HG03342 (cell line): ENCODE results near the gene ENTPD5.
A peak's percentile ranks its signal among the peaks of the same experiment; 100 is the strongest.

ENCODE experiments used
- ATAC-seq: cut with Tn5 transposase; IDR thresholded peaks from one replicate; pipeline ENCODE4 v1.9.1; 2021; ENCODE audit warnings: mild to moderate bottlenecking, moderate library complexity; ENCODE audit not compliant: unreplicated experiment

ENTPD5 gene, protein sequence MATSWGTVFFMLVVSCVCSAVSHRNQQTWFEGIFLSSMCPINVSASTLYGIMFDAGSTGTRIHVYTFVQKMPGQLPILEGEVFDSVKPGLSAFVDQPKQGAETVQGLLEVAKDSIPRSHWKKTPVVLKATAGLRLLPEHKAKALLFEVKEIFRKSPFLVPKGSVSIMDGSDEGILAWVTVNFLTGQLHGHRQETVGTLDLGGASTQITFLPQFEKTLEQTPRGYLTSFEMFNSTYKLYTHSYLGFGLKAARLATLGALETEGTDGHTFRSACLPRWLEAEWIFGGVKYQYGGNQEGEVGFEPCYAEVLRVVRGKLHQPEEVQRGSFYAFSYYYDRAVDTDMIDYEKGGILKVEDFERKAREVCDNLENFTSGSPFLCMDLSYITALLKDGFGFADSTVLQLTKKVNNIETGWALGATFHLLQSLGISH

DNA sequence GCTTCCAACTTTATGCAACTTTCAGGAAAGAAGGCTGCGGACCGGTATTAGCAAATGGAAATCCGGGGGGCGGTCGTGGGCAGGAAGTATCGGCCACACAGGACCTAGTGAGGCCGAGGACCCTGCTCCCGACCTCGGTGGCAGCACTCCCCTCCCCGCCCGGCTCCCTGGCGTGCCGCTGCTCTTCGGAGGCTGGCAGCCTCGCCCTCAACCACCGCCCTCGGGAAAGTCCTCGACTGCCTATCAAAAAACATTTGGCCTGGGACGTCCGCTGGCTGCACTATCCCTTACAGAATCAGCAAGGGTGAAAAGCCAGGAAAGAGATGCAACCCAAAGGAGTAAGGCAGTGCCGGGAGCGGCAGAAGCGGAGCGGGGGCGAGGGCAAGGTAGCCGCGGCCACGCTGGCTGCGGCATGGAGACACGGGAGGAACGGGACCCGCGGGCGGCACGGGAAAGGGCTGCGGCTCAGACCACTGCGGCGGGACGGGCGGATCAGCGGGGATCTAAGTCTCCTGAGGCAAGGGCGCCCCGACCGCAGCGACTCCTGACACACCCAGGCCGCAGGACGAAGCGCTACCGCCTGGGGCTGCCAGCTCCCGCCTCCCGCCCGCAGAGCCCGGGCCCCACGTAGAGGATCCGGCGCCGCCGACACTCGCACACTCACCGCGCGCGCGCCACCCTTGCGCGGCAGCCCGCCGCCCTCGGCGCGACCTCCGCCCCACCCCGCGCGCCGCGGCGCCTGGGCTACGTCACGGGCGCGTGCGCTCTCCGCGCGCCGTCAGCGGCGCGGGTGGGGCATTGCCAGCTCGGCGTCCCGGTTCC, at the start of gene ENTPD5, which contains the start of gene BBOF1:
Gene ENTPD5 (minus strand): TSS at position 703 of the 822 bp plus-strand sequence. CDS start 31,186 bp downstream, outside the sequence.
Gene BBOF1 (plus strand): TSS at position 764 of the 822 bp plus-strand sequence. CDS start 130 bp downstream, outside the sequence.
- ATAC-seq = peak; percentile 85

DNA sequence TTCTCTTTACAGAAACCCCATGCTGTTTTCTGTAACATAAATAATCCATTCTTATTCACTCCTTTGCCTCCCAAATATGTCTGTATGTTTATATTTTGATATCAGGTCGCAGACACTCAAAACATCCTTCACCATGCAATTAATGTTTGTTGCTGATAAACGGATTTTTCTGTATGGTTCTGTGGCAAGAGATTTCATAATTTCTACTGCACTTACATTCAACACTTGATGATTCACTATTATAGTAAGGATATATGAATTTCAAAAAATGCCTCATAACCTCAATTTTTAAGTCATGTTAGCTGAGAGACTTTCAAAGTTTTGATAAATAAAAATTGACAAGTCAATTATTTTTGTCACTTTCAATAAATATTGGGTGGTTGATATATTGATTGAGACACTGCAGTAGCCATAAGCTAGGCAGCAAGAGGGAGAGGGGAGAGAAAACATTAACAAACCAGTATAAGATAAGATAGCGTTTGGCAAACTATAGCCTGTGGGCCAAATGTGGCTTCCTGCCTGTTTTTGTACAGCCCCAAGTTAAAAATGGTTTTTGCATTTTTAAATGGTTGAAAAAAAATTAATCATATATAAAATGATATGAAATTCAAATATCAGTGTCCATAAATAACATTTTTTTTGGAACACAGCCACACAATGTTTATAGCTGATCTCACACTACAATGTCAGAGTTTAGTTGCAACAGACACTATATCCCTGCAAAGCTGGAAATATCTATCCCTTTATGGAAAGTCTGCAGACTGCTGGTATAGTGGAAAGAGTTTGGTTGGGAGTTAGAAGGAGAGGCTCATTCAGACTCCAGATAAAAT, 46.9 kb upstream of the ENTPD5 start:
- ATAC-seq = no peak

DNA sequence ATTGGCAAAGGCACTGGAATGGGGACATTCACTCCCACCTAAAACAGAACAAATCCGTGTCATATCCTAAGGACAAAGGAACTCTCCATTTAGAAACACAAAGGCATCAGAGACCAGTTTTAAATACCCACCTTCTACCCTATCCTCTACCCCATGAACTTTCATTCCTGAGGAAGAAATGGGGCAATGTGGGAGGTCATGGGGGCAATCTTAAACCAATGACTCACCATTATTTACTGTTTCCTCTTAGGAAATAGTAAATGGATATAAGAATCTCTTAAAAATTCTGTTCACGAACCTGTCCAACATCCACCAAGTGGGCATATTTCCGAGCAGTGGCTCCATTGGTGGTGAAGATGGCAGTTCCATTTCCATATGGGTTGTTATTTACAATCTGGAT, 45.8 kb upstream of the ENTPD5 start:
- no peak for ATAC-seq

DNA sequence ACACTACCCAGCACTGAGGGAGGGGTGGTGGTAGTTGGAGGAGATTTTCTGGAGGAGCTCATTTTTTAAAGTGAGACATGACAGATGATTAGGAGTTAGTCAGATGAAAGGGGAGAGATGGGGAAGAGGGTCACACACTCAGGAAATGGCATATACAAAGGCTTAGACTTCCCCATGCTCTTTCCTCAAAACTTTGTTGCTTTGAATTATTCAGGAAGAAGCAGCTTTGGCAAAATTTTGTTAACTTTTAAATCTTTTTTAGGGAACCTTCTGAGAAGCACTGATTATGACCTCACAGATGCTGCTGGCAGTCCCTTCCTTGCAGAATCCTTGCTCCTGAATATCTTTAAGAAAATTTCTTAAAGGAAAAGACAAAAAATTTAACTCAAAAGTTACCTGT, 45.3 kb upstream of the ENTPD5 start:
- ATAC-seq = no peak

DNA sequence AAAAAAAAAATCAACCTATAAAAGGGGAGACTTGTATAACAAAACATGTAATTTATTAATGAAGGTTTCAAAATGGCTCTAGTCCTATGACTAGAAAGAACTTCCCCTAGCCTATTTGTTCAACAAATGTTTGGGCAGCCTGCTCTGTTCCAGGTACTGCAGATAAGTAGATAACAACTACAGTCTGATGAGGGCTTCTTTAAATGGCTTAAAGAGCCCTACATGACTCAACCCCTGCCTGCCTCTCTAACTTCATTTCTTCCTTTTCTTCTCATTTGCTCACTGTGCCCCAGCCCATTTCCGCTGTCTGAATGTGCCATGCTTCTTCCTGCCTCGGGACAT, 43.7 kb upstream of the ENTPD5 start:
- no peak for ATAC-seq

DNA sequence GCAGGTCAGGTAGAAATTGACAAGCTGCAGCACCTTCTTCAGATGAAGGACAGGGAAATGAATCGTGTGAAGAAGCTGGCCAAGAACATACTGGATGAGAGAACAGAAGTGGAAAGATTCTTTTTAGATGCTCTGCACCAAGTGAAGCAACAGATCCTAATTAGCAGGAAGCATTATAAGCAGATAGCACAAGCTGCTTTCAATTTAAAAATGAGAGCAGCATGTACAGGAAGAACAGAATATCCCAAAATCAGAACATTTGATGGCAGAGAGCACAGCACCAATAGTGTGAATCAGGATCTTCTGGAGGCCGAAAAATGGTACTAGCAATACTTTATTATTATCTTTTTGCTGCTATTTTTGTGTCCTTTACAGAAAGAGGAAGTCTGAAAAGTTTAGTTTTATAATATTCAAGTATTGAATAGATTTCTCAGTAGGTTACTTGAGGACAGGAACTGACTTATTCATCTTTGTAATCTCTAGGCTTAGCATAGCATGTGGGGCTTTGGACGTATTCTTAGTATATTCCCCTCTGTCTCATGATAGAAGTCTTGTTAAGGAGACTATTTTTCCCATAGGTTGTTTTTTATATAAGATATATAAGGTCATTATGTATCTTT, 30.9 kb upstream of the ENTPD5 start:
- no peak for ATAC-seq

DNA sequence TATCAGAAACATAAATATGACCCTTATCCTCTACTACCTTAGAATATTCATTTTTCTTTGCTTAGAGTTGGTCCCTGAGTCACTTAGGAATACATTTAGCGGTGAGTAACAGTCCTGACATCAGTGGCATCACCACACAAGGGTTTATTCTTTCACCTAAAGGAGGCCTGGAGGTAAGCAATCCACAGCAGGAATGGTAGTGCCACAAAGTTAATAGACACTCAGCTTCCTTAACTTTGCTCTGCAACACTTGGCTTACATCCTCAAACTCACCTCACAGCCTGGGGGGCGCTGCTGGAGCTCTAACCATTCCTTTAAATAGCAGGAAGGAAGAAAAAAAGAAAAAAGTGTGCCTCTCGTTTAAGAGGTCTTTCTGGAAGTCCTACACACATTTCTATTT, 29.2 kb upstream of the ENTPD5 start:
- no peak for ATAC-seq

DNA sequence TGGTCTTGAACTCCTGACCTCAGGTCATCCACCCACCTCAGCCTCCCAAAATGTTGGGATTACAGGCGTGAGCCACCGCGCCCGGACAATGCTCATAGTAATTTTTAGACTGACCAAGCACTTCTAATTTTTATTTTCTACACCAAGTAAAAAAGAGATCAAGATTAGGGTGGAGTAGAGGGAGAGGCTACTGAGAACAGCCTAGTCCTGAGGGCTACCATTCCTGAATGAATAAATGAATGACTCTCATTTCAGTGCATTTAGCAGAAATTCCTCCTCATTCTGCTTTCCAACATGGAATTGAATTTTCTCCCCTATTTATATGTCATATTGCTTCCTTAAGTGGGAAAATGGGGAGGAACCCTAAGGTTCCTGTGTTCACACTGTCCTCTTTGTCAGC, 26.4 kb upstream of the ENTPD5 start:
- no peak for ATAC-seq

DNA sequence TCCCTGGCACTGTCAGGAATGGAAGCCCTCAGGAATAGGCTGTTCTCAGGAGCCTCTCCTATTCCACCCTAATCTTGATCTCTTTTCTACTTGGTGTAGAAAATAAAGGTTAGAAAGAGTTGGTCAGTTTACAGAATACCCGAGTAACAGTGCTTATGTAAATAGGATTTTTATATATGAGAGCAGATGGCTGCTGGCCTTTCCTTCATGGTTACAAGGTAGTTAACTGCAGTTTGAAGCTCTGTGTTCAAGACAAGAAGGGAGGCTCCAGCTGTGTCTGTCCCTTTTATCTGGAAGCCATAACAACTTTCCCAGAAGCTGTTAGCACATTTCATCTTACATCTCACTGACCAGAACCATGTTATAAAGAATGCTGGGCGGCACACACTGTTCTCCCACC, 23.2 kb upstream of the ENTPD5 start:
- no peak for ATAC-seq

DNA sequence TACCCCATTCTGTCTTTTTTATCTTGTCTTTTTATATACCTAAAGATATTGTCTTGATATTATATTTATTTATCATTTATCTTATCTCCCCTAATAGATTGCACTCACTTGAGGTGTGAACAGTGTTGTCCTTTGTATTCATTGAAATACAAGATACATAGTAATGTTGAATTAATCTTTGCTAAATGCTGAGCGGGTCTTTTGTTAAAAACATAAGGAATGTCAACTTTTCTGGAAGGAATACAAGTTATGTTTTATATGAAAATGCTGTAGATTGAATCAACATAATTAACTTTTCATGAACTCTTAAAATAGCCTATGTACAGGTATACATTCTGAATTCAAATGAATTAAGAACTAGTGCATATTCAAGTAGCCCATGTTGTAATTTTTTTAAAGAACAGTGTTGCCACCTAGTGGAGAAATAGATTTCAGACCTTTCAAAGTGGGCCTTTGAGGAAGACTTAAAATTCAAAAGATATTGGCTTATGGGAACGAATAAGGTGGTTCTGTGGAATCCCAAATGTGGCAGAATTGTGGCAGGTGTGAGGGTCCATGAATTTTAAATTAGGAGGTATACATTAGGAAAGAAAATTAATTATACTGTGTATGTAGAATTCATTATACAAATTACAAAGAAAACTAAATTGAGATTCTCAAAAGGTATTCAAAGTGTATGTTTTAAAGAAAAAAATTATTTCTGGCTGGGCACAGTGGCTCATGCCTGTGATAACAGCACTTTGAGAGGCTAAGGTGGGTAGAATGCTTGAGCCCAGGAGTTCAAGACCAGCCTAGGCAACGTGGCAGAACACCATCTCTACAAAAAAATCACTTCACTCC, 19.2 kb upstream of the ENTPD5 start:
- no peak for ATAC-seq

DNA sequence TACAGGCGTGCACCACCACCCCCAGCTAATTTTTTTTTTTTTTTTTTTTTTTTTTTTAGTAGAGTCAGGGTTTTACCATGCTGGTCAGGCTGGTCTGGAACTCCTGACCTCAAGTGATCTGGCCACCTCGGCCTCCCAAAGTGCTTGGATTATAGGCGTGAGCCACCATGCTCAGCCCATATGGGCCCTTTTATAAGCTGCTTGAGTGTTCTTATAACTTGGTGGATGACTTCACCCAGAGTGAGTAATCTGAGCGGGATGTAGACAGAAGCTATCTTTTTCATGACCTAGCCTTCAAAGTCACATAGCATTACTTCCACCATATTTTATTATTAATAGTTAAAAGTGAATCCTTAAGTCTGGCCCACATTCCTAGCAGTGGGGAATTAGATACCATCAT, 16.5 kb upstream of the ENTPD5 start:
- ATAC-seq = no peak

DNA sequence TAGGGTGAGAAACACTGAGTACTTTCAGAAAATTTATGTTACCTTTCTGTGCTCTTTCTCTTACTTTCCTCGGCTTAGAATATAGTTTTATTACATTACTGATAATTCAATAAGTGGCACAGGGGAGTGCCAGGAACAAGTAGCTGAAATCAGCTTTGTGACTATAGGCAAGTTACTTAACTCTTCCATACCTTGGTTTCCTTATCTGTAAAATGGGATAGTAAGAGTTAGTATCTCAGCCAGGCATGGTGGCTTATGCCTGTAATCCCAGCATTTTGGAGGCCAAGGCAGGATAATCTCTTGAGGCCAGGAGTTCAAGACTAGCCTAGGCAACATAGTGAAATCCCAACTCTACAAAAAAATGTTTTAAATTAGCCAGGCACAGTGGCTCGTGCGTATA, 15.5 kb upstream of the ENTPD5 start:
- ATAC-seq = no peak

DNA sequence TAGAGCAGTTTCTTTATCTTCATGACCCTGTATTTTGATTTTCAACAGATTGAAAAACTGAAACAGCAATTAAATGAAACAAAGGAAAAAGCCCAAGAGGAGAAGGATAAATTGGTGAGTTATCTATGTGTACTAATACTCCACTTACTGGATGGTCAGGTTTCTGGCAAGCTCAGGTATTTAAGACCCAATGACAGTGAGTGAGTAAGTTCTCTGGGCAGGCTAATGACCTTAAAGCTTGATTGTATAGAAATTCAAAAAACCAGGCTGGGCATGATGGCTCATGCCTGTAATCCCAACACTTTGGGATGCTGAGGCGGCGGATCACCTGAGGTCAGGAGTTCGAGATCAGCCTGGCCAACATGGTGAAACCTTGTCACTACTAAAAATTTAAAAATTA, 10.0 kb upstream of the ENTPD5 start:
- no peak for ATAC-seq

DNA sequence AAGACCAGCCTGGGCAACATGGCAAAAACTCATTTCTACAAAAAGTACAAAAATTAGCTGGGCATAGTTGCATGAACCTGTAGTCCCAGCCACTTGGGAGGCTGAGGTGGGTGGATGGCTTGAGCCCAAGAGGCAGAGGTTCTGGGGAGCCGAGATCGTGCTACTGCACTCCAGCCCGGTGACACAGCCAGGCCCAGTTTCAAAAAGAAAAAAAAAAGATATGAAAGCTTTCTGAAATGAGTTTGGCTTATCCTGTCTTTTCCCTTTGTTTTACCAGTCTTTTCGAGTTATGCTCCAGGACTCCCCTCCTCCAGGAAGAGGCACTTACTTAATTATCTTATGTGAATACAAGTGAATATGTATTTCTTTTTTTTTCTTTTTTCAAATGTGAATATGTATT, 3.3 kb upstream of the ENTPD5 start:
- ATAC-seq = no peak

DNA sequence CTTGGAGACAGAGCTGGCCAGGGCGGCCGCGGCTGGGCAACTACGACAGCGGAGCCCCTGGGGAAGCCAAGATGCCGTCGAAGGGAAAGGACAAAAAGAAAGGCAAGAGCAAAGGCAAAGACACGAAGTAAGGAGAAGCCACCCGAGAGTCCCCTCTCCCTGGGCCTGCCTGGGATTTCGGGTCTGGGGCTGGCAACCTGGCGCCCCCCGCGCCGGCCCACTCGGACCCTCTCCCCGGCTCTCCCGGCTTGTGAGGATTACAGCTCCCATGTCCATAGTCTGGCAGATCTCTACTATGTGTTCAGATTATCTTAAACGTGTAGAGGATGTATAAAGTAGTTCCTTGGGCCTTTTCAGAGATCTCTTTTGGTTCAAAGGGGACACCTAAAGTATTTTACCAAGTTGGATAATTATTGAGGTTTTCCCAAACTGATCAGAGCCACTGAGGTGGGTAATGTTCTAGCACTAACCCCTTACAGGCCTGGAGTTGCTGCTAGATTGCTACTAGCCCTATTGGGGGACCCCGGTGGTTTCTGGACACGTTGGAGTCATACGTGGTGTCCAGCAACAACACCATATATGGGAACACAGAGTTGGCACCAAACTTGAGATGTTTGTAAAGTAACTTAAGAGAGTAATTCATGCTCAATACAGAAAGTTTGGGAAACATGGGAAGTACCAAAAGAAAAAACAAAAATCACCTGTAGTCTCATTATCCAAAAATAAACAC, 485 bp upstream of the ENTPD5 start:
- ATAC-seq = no peak

DNA sequence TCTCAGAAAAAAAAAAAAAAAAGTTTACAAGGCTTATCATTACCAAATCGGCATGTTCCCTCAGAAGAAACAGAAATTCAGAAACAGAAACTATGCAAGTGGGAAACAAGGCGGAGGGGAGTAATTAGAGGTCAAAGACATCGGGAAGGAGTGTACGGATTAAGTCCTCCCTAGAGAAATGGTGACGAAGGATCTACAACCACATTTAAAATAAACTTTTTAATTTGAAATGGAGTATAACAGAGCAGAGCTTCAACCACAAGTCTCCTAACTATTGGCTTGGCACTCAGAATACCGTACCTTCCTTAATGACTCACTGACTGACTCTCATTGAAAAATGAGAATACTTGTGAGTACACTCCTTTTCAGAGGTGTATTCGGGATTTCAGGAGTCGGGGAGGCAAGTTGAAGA, 908 bp downstream of the ENTPD5 start:
- peak; percentile 10 for ATAC-seq

DNA sequence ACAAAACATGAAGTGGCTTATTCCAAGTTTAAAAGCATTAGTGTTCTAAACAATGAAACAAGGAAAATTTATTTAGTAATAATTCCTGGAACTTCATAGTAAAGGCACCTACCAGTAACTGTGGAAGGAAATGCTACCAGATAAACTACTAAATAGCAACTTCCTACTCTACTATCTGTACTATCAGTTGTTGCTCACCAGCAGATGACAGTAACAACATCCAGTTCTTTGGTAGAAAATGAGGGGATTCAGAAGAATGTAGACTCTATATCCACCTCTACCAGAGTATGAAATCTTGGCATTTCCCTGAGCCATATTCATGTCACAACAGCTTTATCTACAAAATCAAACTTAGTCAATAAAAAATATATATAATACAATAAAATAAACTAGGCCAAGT, 3.1 kb downstream of the ENTPD5 start:
- ATAC-seq = no peak

DNA sequence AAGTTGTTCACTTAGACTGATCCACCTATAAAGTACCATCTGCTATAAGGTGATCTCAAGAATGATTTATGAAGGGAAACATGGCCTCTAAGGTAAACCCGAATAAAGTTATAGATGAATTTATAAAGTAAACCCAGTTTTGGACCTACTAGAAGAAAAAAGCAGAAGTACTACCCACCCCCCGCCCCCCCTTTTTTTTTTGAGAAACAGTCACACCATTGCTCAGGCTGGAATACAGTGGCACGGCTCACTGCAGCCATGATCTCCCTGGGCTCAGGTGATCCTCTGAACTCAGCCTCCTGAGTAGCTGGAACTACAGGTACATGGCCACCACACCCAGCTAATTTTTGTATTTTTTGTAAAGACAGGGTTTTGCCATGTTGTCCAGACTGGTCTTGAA, 3.9 kb downstream of the ENTPD5 start:
- ATAC-seq = no peak

DNA sequence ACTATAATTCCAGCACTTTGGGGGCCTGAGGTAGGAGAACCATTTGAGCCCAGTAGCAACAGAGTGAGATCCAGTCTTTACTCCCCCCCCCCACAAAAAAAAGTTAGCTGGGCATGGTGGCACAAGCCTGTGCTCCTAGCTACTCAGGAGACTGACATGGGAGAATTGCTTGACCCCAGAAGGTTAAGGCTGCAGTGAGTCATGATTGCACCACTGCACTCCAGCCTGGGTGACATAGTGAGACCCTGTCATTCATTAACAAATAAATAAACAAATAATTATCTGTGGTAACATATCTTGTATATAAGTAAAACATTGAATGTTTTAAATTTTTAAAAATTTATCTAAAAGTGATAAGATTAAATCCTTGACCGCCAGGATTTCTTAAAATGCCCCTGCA, 4.8 kb downstream of the ENTPD5 start:
- no peak for ATAC-seq
